A673 (cell line): ENCODE data around the gene BST1. TPM values are rescaled to one million over a fixed set of nuclear protein-coding genes. Genes with fewer than 3 reads are reported as not detected.
A peak's percentile ranks its signal among the peaks of the same experiment; 100 is the strongest.
"Not testable (repeated sequence)": the region's sequence is repeated elsewhere in the genome, so short reads cannot be mapped to it uniquely, and the experiment has no call there.

Experiments used
- BruUV-seq: library from RNA; stranded (reverse); fragments of 400-500 nt; replicated peaks from 2 replicates; lab custom pipeline; 2021; lab: Mats Ljungman, UMichigan
- CTCF ChIA-PET: fragments of 300-600 bp; sonication (Branson Sonifier 250); formaldehyde crosslinking; loops from one replicate; lab custom pipeline; 2022; ENCODE audit warnings: antibody characterized with exemption; lab: Charles Lee
- POLR2A ChIA-PET: fragments of 300-600 bp; sonication (Branson Sonifier 250); formaldehyde crosslinking; loops from one replicate; lab custom pipeline; 2022; ENCODE audit warnings: antibody characterized with exemption; ENCODE audit not compliant: low non-redundant PET; lab: Charles Lee
- DNase-seq: peaks from one replicate; pipeline ENCODE4 v3.0.0-alpha.2; 2015; ENCODE audit warnings: low spot score
- H3K27ac ChIP-seq: fragments of 200-600 bp; sonication (generic); 2 replicates; pipeline ENCODE4 v1.5.1; 2016; ENCODE audit warnings: mixed run types, low read depth, mild to moderate bottlenecking, mixed read lengths, antibody characterized with exemption, low read length; ENCODE audit not compliant: poor library complexity, severe bottlenecking
- H3K27me3 ChIP-seq: fragments of 200-600 bp; sonication (generic); replicated peaks from 2 replicates; pipeline ENCODE4 v1.6.1; 2017; ENCODE audit warnings: mixed run types, low read depth, mild to moderate bottlenecking, mixed read lengths, antibody characterized with exemption, low read length; ENCODE audit not compliant: insufficient read depth, poor library complexity
- H3K36me3 ChIP-seq: fragments of 200-600 bp; sonication (generic); 2 replicates; pipeline ENCODE4 v1.6.1; 2016; ENCODE audit warnings: mixed run types, mild to moderate bottlenecking, mixed read lengths, antibody characterized with exemption, low read length; ENCODE audit not compliant: insufficient read depth, poor library complexity, severe bottlenecking
- H3K4me1 ChIP-seq: fragments of 200-600 bp; sonication (generic); 2 replicates; pipeline ENCODE4 v1.6.1; 2017; ENCODE audit warnings: mixed run types, mild to moderate bottlenecking, mixed read lengths, antibody characterized with exemption, low read length; ENCODE audit not compliant: insufficient read depth, poor library complexity, severe bottlenecking
- H3K4me3 ChIP-seq: fragments of 200-600 bp; sonication (generic); 2 replicates; pipeline ENCODE4 v1.5.1; 2016; ENCODE audit warnings: low read depth, mixed run types, mild to moderate bottlenecking, mixed read lengths, low read length; ENCODE audit not compliant: poor library complexity, severe bottlenecking
- H3K9me3 ChIP-seq: fragments of 200-600 bp; sonication (generic); 2 replicates; pipeline ENCODE4 v1.6.1; 2016; ENCODE audit warnings: mixed run types, low read depth, mild to moderate bottlenecking, mixed read lengths, antibody characterized with exemption, low read length; ENCODE audit not compliant: poor library complexity, severe bottlenecking
- CTCF ChIP-seq: fragments of 300-800, 200-600 bp; sonication (generic); conservative IDR thresholded peaks from 2 replicates; pipeline ENCODE4 v1.5.1; 2017; ENCODE audit warnings: low read depth, mild to moderate bottlenecking, antibody characterized with exemption, low read length, moderate library complexity, mixed read lengths
- EZH2 ChIP-seq: fragments of 200-600 bp; sonication (generic); IDR thresholded peaks from 2 replicates; pipeline ENCODE4 v1.6.1; 2017; ENCODE audit warnings: borderline replicate concordance, low read depth, mild to moderate bottlenecking, mixed read lengths, antibody characterized with exemption, low read length; ENCODE audit not compliant: poor library complexity, severe bottlenecking
- intact Hi-C: fragments of 100-400 bp; cut with micrococcal nuclease; formaldehyde crosslinking; loops from one replicate; pipeline ENCODE4 v1.10.0; 2022; ENCODE audit not compliant: unreplicated experiment
- total RNA-seq: library from RNA; stranded (reverse); gene quantifications from 2 replicates; pipeline ENCODE4 v1.2.3, GENCODE V29; 2021

Gene BST1
- total RNA-seq, 1 experiment from 2014 or later, result 2.4 TPM

GRCh38 chr4:15729910-15730533 lies 27.2 kb downstream of the BST1 start:
- no peak overlapping the region for H3K27ac ChIP-seq
- no peak overlapping the region for H3K4me3 ChIP-seq
- POLR2A ChIA-PET, result no interaction called here
- TF ChIP-seq CTCF, result peak; percentile 88
- no peak for TF ChIP-seq EZH2
- no peaks in the 10 kb centered on the region for H3K36me3 ChIP-seq
- peak; percentile 62 for DNase-seq
- no peaks in the 10 kb centered on the region for H3K27me3 ChIP-seq
- H3K9me3 ChIP-seq, result no peaks in the 10 kb centered on the region
- intact Hi-C loops, result loop anchor here (2.0 kb wide), 1 partner anchor 227 kb away; no protein-coding TSS in a partner anchor
- no TSS peak for BruUV-seq
- H3K4me1 ChIP-seq, result no peaks in the 10 kb centered on the region
- CTCF ChIA-PET, result no interaction called here

- CTCF ChIA-PET, H3K4me1 ChIP-seq, intact Hi-C loops, POLR2A ChIA-PET, H3K9me3 ChIP-seq, H3K27ac ChIP-seq, H3K27me3 ChIP-seq, H3K36me3 ChIP-seq, BruUV-seq, H3K4me3 ChIP-seq, DNase-seq: not testable (repeated sequence)
Observed at GRCh38 chr4:15733061-15733460, 30.2 kb downstream of the BST1 start.

- Histone ChIP-seq H3K36me3 (no peaks in the 10 kb centered on the region), H3K9me3 (no peaks in the 10 kb centered on the region), H3K27me3 (no peaks in the 10 kb centered on the region), H3K27ac (no peak overlapping the region), H3K4me3 (no peak overlapping the region), H3K4me1 (no peaks in the 10 kb centered on the region)
- intact Hi-C loops, result no loop called here
- ChIA-PET POLR2A (no interaction called here), CTCF (no interaction called here)
- no TSS peak for BruUV-seq
- TF ChIP-seq EZH2 (no peak), CTCF (no peak)
- DNase-seq, result no peak
Observed at GRCh38 chr4:15735536-15735935, 32.7 kb downstream of the BST1 start.

- H3K4me1 ChIP-seq, result no peaks in the 10 kb centered on the region
- CTCF ChIA-PET, result no interaction called here
- no peaks in the 10 kb centered on the region for H3K36me3 ChIP-seq
- no peak overlapping the region for H3K27ac ChIP-seq
- no TSS peak for BruUV-seq
- H3K4me3 ChIP-seq, result no peak overlapping the region
- POLR2A ChIA-PET, result no interaction called here
- no peaks in the 10 kb centered on the region for H3K9me3 ChIP-seq
- DNase-seq, result no peak
- no peak for TF ChIP-seq CTCF
- TF ChIP-seq EZH2, result no peak
- intact Hi-C loops, result no loop called here
- no peaks in the 10 kb centered on the region for H3K27me3 ChIP-seq
Observed at GRCh38 chr4:15736514-15737050, 33.7 kb downstream of the BST1 start.
